ENCODE results near the gene MSX1. TPM values are rescaled to one million over a fixed set of nuclear protein-coding genes. Genes with fewer than 3 reads are reported as not detected.
A peak's percentile ranks its signal among the peaks of the same experiment; 100 is the strongest.

MSX1 gene
- total and polyA plus RNA-seq, 2 of the 13 experiments (the other 11 are each of a cell fraction or from before 2014, with no cell fraction given): 12.1 to 14.9 TPM

- 0 out of 2 replicates have a peak, but pooled peaks have one; percentile 47 for TF ChIP-seq ZNF264 (CRISPR knock-in tag; IDR thresholded peaks at IDR 0.05)
- no peak for TF ChIP-seq CHD2 (IDR thresholded peaks at IDR 0.05; ENCODE audit: low read depth, low read length)
- TF ChIP-seq, protein P1, sequence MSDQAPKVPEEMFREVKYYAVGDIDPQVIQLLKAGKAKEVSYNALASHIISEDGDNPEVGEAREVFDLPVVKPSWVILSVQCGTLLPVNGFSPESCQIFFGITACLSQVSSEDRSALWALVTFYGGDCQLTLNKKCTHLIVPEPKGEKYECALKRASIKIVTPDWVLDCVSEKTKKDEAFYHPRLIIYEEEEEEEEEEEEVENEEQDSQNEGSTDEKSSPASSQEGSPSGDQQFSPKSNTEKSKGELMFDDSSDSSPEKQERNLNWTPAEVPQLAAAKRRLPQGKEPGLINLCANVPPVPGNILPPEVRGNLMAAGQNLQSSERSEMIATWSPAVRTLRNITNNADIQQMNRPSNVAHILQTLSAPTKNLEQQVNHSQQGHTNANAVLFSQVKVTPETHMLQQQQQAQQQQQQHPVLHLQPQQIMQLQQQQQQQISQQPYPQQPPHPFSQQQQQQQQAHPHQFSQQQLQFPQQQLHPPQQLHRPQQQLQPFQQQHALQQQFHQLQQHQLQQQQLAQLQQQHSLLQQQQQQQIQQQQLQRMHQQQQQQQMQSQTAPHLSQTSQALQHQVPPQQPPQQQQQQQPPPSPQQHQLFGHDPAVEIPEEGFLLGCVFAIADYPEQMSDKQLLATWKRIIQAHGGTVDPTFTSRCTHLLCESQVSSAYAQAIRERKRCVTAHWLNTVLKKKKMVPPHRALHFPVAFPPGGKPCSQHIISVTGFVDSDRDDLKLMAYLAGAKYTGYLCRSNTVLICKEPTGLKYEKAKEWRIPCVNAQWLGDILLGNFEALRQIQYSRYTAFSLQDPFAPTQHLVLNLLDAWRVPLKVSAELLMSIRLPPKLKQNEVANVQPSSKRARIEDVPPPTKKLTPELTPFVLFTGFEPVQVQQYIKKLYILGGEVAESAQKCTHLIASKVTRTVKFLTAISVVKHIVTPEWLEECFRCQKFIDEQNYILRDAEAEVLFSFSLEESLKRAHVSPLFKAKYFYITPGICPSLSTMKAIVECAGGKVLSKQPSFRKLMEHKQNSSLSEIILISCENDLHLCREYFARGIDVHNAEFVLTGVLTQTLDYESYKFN (CRISPR knock-in tag; conservative IDR thresholded peaks at IDR 0.05): peak; percentile 72
- no peak for TF ChIP-seq SP5 (CRISPR knock-in tag; IDR thresholded peaks at IDR 0.05; ENCODE audit: borderline replicate concordance, low read depth)
- TF ChIP-seq NCOA2 (CRISPR knock-in tag; IDR thresholded peaks at IDR 0.05): peak; percentile 34; the same call in 1 of the 2 replicates
- TF ChIP-seq, protein P2, sequence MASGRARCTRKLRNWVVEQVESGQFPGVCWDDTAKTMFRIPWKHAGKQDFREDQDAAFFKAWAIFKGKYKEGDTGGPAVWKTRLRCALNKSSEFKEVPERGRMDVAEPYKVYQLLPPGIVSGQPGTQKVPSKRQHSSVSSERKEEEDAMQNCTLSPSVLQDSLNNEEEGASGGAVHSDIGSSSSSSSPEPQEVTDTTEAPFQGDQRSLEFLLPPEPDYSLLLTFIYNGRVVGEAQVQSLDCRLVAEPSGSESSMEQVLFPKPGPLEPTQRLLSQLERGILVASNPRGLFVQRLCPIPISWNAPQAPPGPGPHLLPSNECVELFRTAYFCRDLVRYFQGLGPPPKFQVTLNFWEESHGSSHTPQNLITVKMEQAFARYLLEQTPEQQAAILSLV (CRISPR knock-in tag; IDR thresholded peaks at IDR 0.05; ENCODE audit: borderline replicate concordance): no peak
- peak; percentile 50; the same call in 1 of the 2 replicates for TF ChIP-seq RARA (CRISPR knock-in tag; IDR thresholded peaks at IDR 0.05)
- TF ChIP-seq NCOR1 (IDR thresholded peaks at IDR 0.05; ENCODE audit: borderline replicate concordance, low read length): peak; percentile 74; the same call in 1 of the 2 replicates
- TF ChIP-seq, protein P3, sequence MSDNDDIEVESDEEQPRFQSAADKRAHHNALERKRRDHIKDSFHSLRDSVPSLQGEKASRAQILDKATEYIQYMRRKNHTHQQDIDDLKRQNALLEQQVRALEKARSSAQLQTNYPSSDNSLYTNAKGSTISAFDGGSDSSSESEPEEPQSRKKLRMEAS (IDR thresholded peaks at IDR 0.05): no peak
- TF ChIP-seq ZNF354B (CRISPR knock-in tag; IDR thresholded peaks at IDR 0.05): no peak
- TF ChIP-seq JUNB (CRISPR knock-in tag; IDR thresholded peaks at IDR 0.05; ENCODE audit: borderline replicate concordance): no peak
- TF ChIP-seq, protein P4, sequence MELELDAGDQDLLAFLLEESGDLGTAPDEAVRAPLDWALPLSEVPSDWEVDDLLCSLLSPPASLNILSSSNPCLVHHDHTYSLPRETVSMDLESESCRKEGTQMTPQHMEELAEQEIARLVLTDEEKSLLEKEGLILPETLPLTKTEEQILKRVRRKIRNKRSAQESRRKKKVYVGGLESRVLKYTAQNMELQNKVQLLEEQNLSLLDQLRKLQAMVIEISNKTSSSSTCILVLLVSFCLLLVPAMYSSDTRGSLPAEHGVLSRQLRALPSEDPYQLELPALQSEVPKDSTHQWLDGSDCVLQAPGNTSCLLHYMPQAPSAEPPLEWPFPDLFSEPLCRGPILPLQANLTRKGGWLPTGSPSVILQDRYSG (CRISPR knock-in tag; IDR thresholded peaks at IDR 0.05): no peak
- TF ChIP-seq GZF1 (CRISPR knock-in tag; IDR thresholded peaks at IDR 0.05): no peak
- no peak for TF ChIP-seq ZNF670 (CRISPR knock-in tag; IDR thresholded peaks at IDR 0.05; ENCODE audit: borderline replicate concordance)
- no peak for TF ChIP-seq IRF1 (CRISPR knock-in tag; IDR thresholded peaks at IDR 0.05; ENCODE audit: low read depth)
- no peak for TF ChIP-seq HNRNPL (IDR thresholded peaks at IDR 0.05; ENCODE audit: low read depth, low read length)
- no peak for TF ChIP-seq REXO4 (CRISPR knock-in tag; IDR thresholded peaks at IDR 0.05; ENCODE audit: borderline replicate concordance)
- TF ChIP-seq XRCC5 (optimal IDR thresholded peaks at IDR 0.05; ENCODE audit: low read length): no peak
- no peak for TF ChIP-seq PCBP2 (optimal IDR thresholded peaks at IDR 0.05; ENCODE audit: low read depth, low read length, poor library complexity, severe bottlenecking)
Measured at GRCh38 chr4:4821577-4821976, 37.9 kb upstream of the MSX1 start (continued).
